ENCODE measurements around the gene SYNRG.

GRCh38 chr17:37521821-37522220 lies 87.4 kb downstream of the SYNRG start:
- TF ChIP-seq ZSCAN5A (tag by site-specific recombination; IDR thresholded peaks at IDR 0.05) (no peak), CTCF (tag by site-specific recombination; IDR thresholded peaks at IDR 0.05) (no peak), ZNF629 (tag by site-specific recombination; IDR thresholded peaks at IDR 0.05) (no peak), MZF1 (tag by site-specific recombination; IDR thresholded peaks at IDR 0.05; ENCODE audit: borderline replicate concordance) (no peak), ZNF394 (tag by site-specific recombination; IDR thresholded peaks at IDR 0.05; ENCODE audit: borderline replicate concordance) (no peak)
